Endothelial cell of umbilical vein (primary cell): ENCODE results near the gene ENTPD7. TPM values are rescaled to one million over a fixed set of nuclear protein-coding genes. Genes with fewer than 3 reads are reported as not detected.

Experiments
- BruUV-seq: library from RNA; stranded (reverse); fragments of 400-500 nt; replicated peaks from 2 replicates; lab custom pipeline; 2021; lab: Mats Ljungman, UMichigan
- CTCF ChIA-PET: fragments of 300-600, 350-600 bp; sonication (Branson Sonifier 250); formaldehyde crosslinking; loops from one replicate; lab custom pipeline; 2021; ENCODE audit warnings: antibody characterized with exemption, inconsistent platforms; lab: Charles Lee
- POLR2A ChIA-PET: fragments of 300-600, 350-600 bp; sonication (Branson Sonifier 250); formaldehyde crosslinking; loops from one replicate; lab custom pipeline; 2021; ENCODE audit warnings: antibody characterized with exemption, inconsistent platforms; lab: Charles Lee
- DNase-seq: peaks from one replicate; pipeline ENCODE4 v3.0.0-alpha.2; 2011; ENCODE audit warnings: low read depth, low spot score
- FAIRE-seq: peaks from 2 replicates; lab custom pipeline; 2011; peaks lifted over from hg19 to GRCh38; lab: Jason Lieb, UNC
- H2AFZ ChIP-seq: 2 replicates; pipeline ENCODE4 v1.6.0; 2012; ENCODE audit warnings: low read depth, low read length, control low read depth, inconsistent platforms
- H3K27ac ChIP-seq: 2 replicates; pipeline ENCODE4 v1.5.1; 2011; ENCODE audit warnings: low read depth, mild to moderate bottlenecking, control low read depth, low read length, moderate library complexity; ENCODE audit not compliant: insufficient read depth
- H3K27me3 ChIP-seq, 2 experiments: 2 replicates each; pipeline versions ENCODE4 v1.6.0 to v1.6.1; 2011; ENCODE audit warnings: low read length in 2 of 2, mixed read lengths in 1 of 2; ENCODE audit not compliant: control insufficient read depth in 2 of 2, insufficient read depth in 2 of 2
- H3K36me3 ChIP-seq, 2 experiments: 2 replicates in 1 of 2; 3 replicates in 1 of 2; pipeline ENCODE4 v1.5.1; 2011; ENCODE audit warnings: low read length in 2 of 2, mild to moderate bottlenecking in 1 of 2, moderate library complexity in 1 of 2; ENCODE audit not compliant: control insufficient read depth in 2 of 2, insufficient read depth in 2 of 2; ENCODE audit errors: extremely low read depth in 1 of 2
- H3K4me1 ChIP-seq: 3 replicates; pipeline ENCODE4 v1.5.1; 2011; ENCODE audit warnings: mild to moderate bottlenecking, low read length; ENCODE audit not compliant: control insufficient read depth, insufficient read depth; ENCODE audit errors: extremely low read depth
- H3K4me2 ChIP-seq: 2 replicates; pipeline ENCODE4 v1.6.1; 2011; ENCODE audit warnings: low read length, control low read depth, mixed read lengths; ENCODE audit not compliant: insufficient read depth
- H3K4me3 ChIP-seq, 3 experiments: fragments of 200-600 bp in 1 of 3; sonication (generic), shearing (Covaris generic) in 1 of 3; replicated peaks in 1 of 3; 2 replicates each; pipeline ENCODE4 v1.5.1; 2011 to 2016; ENCODE audit warnings: control low read depth in 3 of 3, low read length in 3 of 3, mild to moderate bottlenecking in 2 of 3, inconsistent platforms in 1 of 3, low read depth in 1 of 3, moderate library complexity in 1 of 3; ENCODE audit not compliant: insufficient read depth in 1 of 3
- H3K79me2 ChIP-seq: 2 replicates; pipeline ENCODE4 v1.6.0; 2012; ENCODE audit warnings: low read length, inconsistent platforms; ENCODE audit not compliant: control insufficient read depth, insufficient read depth
- H3K9ac ChIP-seq: replicated peaks from 2 replicates; pipeline ENCODE3; 2011; ENCODE audit warnings: low read length, control low read depth; ENCODE audit not compliant: insufficient read depth; ENCODE audit errors: extremely low read depth
- H3K9me1 ChIP-seq: replicated peaks from 3 replicates; pipeline ENCODE4 v1.6.0; 2011; ENCODE audit warnings: mild to moderate bottlenecking, low read length; ENCODE audit not compliant: control insufficient read depth, insufficient read depth; ENCODE audit errors: extremely low read depth
- H3K9me3 ChIP-seq: replicated peaks from 2 replicates; pipeline ENCODE4 v1.5.1; 2012; ENCODE audit warnings: low read length, inconsistent platforms; ENCODE audit not compliant: control insufficient read depth, insufficient read depth
- H4K20me1 ChIP-seq: replicated peaks from 2 replicates; pipeline ENCODE3; 2011; ENCODE audit warnings: mild to moderate bottlenecking, low read length; ENCODE audit not compliant: control insufficient read depth, insufficient read depth; ENCODE audit errors: extremely low read depth
- CTCF ChIP-seq, 2 donors: IDR thresholded peaks; 1 replicate in 1 of 2; 2 replicates in 1 of 2; pipeline ENCODE4 v1.5.1; 2011; ENCODE audit warnings: low read length in 2 of 2, mild to moderate bottlenecking in 2 of 2, moderate library complexity in 2 of 2, control low read depth in 1 of 2, inconsistent platforms in 1 of 2, low read depth in 1 of 2; ENCODE audit not compliant: insufficient read depth in 1 of 2; ENCODE audit errors: extremely low read depth in 1 of 2
- EZH2 ChIP-seq: IDR thresholded peaks from 2 replicates; pipeline ENCODE4 v1.6.1; 2012; ENCODE audit warnings: borderline replicate concordance, low read depth, mild to moderate bottlenecking, moderate library complexity, low read length, inconsistent platforms; ENCODE audit not compliant: severe bottlenecking
- FOS ChIP-seq: IDR thresholded peaks from 2 replicates; pipeline ENCODE4 v1.6.1; 2011; ENCODE audit warnings: mild to moderate bottlenecking, low read length, moderate library complexity, borderline replicate concordance; ENCODE audit not compliant: insufficient read depth
- GATA2 ChIP-seq: IDR thresholded peaks from 2 replicates; pipeline ENCODE4 v1.7.0; 2011; ENCODE audit warnings: low read depth, mild to moderate bottlenecking, moderate library complexity, mixed read lengths, low read length; ENCODE audit not compliant: insufficient read length, insufficient read depth
- MAX ChIP-seq: IDR thresholded peaks from 2 replicates; pipeline ENCODE4 v1.6.1; 2011; ENCODE audit not compliant: insufficient read depth, insufficient read length
- MYC ChIP-seq: IDR thresholded peaks from one replicate; pipeline ENCODE4 v1.6.1; 2011; ENCODE audit warnings: mild to moderate bottlenecking, low read depth, low read length
- POLR2A ChIP-seq: IDR thresholded peaks from 2 replicates; pipeline ENCODE4 v1.6.1; 2012; ENCODE audit warnings: low read depth, mild to moderate bottlenecking, control low read depth, low read length
- POLR2AphosphoS5 ChIP-seq: IDR thresholded peaks from 2 replicates; pipeline ENCODE4 v1.6.1; 2012; ENCODE audit warnings: low read depth, mild to moderate bottlenecking, control low read depth, low read length, moderate library complexity; ENCODE audit not compliant: insufficient read depth
- dilution Hi-C: fragments of 300-500 bp; cut with MboI; formaldehyde crosslinking; loops from one replicate; pipeline ENCODE4 v1.15.0; 2019; ENCODE audit warnings: low sequenced_read_pairs; ENCODE audit not compliant: extremely low pct_ligation_motif_present
- intact Hi-C: fragments of 100-400 bp; cut with micrococcal nuclease; formaldehyde crosslinking; loops from one replicate; pipeline ENCODE4 v1.10.0; 2022
- polyA plus RNA-seq, 4 experiments: library from polyadenylated mRNA; depleted of rRNA in 3 of 4; stranded (reverse) in 3 of 4; unstranded in 1 of 4; fragments of >200 nt; gene quantifications; 2 replicates each; pipeline versions ENCODE4 v1.2.1 to v1.2.3, GENCODE V29; 2011 to 2012; ENCODE audit warnings: missing spikeins in 1 of 4
- total RNA-seq: library from RNA; stranded (reverse); gene quantifications from 2 replicates; pipeline ENCODE4 v1.2.3, GENCODE V29; 2021

Gene ENTPD7
- total and polyA plus RNA-seq, 2 donors (not counting 3 experiments of a cell fraction or from before 2014, with no cell fraction given), result 10.1 to 20.6 TPM

- DNase-seq, result no peak
- dilution Hi-C loops (no loop called here), intact Hi-C loops (no loop called here)
- Histone ChIP-seq H3K9ac (no peak overlapping the region), H4K20me1 (no peaks in the 10 kb centered on the region), H3K4me3 (no peak overlapping the region), H3K27ac (no peak overlapping the region), H3K4me1 (no peaks in the 10 kb centered on the region), H3K9me3 (no peaks in the 10 kb centered on the region), H3K36me3 (peaks cover 2% of the 10 kb centered on the region in 2 experiments), H3K79me2 (no peaks in the 10 kb centered on the region), H3K9me1 (no peaks in the 10 kb centered on the region), H3K27me3 (no peaks in the 10 kb centered on the region), H3K4me2 (no peak overlapping the region), H2AFZ (no peak overlapping the region)
- ChIA-PET POLR2A (no interaction called here), CTCF (no interaction called here)
- TF ChIP-seq MYC (no peak), POLR2A (no peak), GATA2 (no peak), POLR2AphosphoS5 (no peak), FOS (no peak), MAX (no peak), EZH2 (no peak), CTCF (IDR thresholded peaks at IDR 0.05; ENCODE audit: extremely low read depth in 1 of 2, insufficient read depth in 1 of 2, low read depth in 1 of 2, low read length in 2 of 2) (no peak)
- BruUV-seq, result no TSS peak
- no peak for FAIRE-seq
Measured at GRCh38 chr10:99674762-99675161, 15.5 kb downstream of the ENTPD7 start.
